NB4 (cell line): ENCODE data around the gene ARHGAP11A.

ENCODE experiments used
- CTCF ChIP-seq: IDR thresholded peaks from one replicate; pipeline ENCODE4 v1.5.1; 2012; ENCODE audit warnings: low read depth, low read length
- POLR2A ChIP-seq: IDR thresholded peaks from 2 replicates; pipeline ENCODE4 v1.6.1; 2011; ENCODE audit warnings: mild to moderate bottlenecking; ENCODE audit not compliant: insufficient read length; ENCODE audit errors: extremely low read depth
- TF ChIP-seq, protein P1 (sequence below): IDR thresholded peaks from 2 replicates; pipeline ENCODE4 v1.6.1; 2011; ENCODE audit warnings: low read depth, low read length

GRCh38 chr15:32687556-32687955 lies 72.3 kb downstream of the ARHGAP11A start:
- no peak for TF ChIP-seq POLR2A
- TF ChIP-seq CTCF: no peak
- TF ChIP-seq, protein P1, sequence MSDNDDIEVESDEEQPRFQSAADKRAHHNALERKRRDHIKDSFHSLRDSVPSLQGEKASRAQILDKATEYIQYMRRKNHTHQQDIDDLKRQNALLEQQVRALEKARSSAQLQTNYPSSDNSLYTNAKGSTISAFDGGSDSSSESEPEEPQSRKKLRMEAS: no peak
